ENCODE data around the gene ZNF865.

Gene ZNF865

GRCh38 chr19:55655648-55656040 is 50.2 kb downstream of the ZNF865 start:
- in situ Hi-C loops (cut with MboI; ENCODE audit: low sequenced_read_pairs), result no loop called here

DNA sequence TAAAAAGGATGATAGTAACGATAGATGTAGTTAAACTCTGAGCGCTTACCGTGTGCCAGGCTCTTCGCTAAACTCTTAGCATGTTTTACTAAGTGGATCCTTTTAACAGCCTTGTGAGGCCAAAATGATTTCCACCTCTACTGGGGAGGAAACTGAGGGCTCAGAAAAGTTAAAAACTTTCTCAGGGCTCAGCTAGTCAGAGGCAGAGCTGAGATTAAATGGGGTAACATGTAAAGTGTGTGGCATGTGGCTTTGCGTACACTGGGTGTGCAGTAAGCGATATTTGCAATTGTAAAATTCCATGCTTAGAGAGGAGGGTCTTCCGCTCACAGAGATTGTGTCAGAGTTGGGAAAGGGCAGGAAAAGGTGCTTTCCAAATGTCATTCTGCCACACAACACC is 51.1 kb downstream of the ZNF865 start:
- in situ Hi-C loops (cut with MboI; ENCODE audit: low sequenced_read_pairs), result no loop called here

DNA sequence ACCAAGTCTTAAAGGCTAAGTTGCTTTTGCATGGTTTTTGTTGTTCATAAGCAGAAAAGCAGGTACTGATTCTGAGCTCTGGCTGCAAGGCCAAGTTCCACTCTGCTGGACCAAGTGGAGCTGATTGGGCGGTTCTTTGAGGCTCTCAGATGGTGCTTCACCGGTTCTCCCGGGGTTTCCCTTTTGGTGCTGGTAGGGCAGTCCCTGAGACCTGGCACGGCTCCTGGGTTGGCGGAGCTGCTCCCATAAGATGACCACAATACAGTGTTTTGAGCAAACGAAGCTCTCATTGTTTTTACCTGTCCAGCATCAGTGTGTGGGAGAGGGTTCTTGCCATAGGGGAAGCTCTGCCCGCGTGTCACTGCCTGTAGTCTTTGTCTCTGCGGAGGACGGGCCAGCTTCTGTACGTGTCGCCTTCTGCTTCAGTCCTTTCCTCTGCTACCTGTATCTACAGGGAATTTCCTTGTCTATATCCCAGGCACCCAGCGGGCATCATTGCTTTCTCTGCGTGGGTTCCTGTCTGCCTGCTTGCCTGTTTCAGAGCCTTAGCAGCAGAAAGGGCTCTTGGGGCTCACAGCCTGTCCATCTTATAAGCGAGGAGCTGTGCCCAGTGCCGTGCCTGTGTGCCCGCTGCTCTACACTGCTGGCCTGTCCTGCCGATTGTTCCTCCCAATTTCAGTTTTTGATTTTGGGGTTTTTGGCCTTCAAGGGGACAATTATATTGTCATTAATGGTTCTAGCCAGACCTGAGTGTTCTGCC is 51.7 kb downstream of the ZNF865 start:
- in situ Hi-C loops (cut with MboI; ENCODE audit: low sequenced_read_pairs), result no loop called here

GRCh38 chr19:55658846-55659459 is 53.5 kb downstream of the ZNF865 start:
- in situ Hi-C loops (cut with MboI; ENCODE audit: low sequenced_read_pairs), result no loop called here

- in situ Hi-C loops (cut with MboI; ENCODE audit: low sequenced_read_pairs), result no loop called here
Measured at GRCh38 chr19:55659822-55660221, 54.4 kb downstream of the ZNF865 start.

DNA sequence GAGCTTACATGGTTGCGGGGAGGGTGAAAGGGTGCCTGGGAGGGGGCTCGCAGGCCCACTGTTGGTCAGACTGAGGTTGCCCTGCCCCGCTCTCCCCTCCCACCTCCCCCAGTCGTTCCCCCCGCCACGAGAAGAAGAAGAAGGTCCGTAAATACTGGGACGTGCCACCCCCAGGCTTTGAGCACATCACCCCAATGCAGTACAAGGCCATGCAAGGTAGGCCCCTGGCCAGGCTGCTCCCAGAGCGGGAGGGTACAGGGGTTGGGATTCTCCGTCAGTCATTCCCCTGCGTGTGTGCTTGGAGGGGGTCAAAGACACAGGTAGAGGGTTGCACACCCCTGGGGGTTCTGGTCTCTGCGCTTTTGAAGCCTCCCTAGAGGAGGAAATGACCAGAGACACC is 55.0 kb downstream of the ZNF865 start:
- in situ Hi-C loops (cut with MboI; ENCODE audit: low sequenced_read_pairs), result no loop called here

GRCh38 chr19:55660991-55661390 is 55.5 kb downstream of the ZNF865 start:
- in situ Hi-C loops (cut with MboI; ENCODE audit: low sequenced_read_pairs), result no loop called here

DNA sequence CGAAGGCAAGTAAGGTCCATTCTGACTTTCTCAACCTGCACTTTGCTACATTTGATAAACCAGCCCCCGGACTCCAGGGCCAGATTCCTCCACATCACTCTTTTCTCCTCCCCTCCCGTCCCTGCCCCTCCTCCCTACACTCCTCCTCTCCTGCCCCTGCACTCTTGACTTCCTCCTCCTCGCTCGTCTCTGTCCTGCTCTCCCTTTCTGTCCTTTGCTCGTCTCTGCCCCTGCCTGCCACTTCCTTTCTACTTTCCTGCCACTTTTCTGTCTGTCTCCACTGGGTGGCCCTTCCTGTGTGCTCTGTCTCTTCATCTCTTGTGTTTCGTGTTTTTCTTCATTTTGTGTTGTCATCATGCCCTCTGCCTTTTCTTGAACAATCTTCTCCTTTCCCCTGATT is 56.4 kb downstream of the ZNF865 start:
- in situ Hi-C loops (cut with MboI; ENCODE audit: low sequenced_read_pairs), result no loop called here

DNA sequence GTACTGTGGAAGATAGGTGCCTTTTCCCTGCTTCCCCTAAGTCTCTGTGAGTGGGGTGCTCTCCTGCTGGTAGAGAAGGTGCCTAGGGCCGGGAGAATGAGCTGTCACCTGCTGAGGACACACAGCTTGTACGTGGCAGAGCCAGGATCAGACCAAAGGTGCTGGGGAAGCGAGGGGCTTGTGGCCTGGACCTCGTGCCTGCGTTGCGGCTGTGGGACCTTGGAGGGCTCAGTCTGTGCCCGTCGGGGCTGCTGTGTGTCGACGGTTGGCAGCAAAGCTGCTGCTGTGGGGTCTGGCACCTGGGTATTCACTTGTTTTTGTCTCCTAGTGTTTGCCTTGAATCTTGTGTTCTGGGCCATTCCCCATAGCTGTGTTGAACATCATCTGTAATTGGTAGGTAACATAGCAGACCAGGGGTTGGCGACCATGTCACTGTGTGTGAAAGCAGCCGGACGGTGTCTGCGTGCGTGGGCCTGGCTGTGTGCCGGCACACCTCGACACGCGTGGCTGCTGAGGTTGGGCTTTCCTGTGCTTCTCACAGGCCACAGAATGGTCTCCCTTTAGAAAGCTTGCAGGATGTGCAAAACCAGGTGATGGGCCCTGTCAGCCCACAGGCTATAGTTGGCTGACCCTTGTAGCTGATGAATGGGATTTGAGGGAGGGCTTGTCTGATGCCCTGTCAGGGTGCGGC is 58.5 kb downstream of the ZNF865 start:
- in situ Hi-C loops (cut with MboI; ENCODE audit: low sequenced_read_pairs), result no loop called here

GRCh38 chr19:55666343-55667005 is 61.0 kb downstream of the ZNF865 start:
- in situ Hi-C loops (cut with MboI; ENCODE audit: low sequenced_read_pairs), result no loop called here

Data from HL-60/S4 (cell line).